Anterior cingulate cortex (tissue), 58 donors: ENCODE measurements around the gene RPS6KA2.

ENCODE experiments used
- DNase-seq, 58 donors: peaks; one replicate each; lab custom pipeline; 2025; lab: John Stamatoyannopoulos, UW

Gene RPS6KA2

GRCh38 chr6:166495487-166496314 is 131.3 kb downstream of the RPS6KA2 start:
- no peak for DNase-seq

DNA sequence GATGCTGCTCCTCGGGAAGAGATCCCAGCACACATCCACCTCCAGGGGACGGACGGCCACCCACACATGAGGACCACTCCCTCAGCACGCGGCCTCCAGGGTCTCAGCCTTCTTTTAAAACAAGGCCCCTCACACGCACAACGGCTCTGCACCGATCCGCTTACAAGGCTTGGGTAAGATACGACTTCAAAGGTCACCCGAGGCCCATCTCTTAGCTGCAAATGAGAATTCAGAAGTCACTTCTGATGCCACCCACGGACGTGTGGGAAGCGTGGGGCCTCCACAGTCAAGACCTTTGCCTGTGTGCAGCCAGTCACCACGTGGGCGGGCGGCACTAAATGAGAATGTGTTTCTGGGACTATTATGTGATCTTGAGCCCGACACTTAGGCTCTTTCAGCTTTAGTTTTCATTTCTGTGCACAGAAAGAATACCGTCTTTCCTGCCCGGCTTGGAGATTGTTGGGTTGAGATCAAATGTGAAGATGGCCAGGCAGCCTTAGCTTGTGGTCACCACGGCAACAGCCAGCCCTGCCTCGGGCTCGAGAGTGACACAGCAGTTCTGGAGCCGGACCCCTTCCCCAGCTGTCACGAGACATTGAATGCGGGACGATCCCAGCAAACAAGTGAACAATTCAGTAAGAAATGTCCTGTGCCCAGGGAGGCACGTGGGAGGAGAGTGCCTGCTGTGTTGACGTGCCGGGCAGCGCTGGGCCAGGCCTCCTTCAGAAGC is 132.1 kb downstream of the RPS6KA2 start:
- DNase-seq, result peak in 52 of 58 donors; percentile 11 to 87 (median 59)

DNA sequence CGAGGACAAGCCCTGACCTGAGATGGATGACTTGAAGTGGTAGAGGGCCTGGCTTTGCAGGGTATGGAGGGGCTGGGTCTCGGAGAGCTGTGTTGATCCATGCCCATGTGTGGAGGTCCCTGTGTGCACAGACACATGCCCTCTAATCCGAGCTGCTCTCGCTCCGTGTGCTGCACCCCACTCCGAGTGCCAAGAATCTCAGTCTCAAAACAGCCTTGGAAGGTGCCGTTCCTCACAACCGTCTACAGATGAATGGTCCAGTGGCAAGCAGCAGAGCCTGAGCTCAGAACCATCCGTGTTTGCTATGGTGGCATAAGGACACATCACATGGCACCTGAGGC is 133.0 kb downstream of the RPS6KA2 start:
- no peak for DNase-seq

- DNase-seq, result no peak
Observed at GRCh38 chr6:166493427-166494100, 133.5 kb downstream of the RPS6KA2 start.

DNA sequence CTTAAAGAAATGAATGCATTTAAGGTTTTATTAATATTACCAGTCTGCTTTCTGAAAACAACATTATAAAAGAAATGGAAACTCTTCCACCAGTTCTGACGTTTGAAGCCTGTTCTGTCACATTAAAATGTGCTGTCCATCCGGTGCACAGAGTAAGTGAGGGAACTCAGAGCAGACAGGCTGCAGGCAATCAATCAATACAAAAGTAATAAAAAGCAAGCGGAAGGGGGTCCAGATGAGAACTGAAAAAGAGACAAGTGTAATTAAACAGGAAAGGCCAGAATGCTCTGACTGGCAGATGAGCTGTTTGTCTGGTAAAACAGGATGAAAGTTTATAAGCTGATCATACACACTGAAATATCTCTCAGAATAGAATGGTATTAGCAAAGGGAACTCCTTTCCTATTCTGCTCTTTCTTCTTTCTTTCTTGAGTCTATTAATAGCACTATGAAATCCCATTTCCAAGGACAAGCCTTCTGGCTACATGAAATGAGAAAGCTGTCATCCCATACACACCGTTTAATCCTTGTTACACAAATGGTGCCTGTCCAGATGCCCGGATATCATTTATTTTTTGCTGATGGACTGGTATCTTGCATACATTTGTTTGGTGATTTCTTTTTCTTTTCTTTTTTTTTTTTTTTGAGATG is 134.8 kb downstream of the RPS6KA2 start:
- DNase-seq, result no peak

- DNase-seq, result no peak
Observed at GRCh38 chr6:166490671-166491500, 136.2 kb downstream of the RPS6KA2 start.

DNA sequence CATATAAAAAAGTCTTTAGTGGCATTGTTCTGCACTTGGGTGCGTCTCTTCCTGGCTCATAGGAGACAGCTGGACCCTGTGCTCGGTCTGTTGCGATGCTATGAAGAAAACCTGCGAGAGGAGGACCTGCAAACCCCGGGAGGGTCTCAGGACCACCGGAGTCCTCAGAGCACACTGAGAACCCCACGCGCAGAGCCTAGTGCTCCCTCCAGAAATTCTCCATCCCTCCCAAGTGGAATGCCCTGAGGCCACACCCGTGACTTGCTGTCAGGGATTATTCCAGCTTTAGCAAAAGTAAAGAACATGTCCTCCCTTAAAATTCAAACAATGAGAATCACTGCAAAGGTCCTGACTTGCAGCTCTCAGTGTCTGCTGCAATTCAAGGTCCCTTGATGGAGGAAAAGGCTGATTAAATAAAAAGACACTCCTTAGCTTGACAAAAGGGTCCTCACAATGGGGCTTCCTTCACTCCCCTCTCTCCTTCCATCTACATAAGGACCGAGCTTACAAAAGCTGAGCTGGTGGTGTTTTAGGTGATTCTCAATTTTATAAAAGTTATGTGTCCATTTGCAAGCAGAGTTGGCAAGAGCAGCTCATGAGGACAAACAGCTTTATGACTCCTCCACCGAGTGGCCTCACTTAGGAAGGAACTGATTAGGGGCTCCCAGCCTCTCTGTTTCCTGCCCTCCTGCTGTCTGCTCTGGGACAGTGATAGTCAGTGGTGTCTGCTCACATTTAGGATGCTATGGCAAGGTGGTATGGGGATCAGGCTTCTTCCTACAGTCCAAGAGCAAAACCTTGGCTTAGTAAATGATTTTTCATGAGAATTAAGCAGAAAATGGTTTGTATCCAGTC is 137.5 kb downstream of the RPS6KA2 start:
- no peak for DNase-seq

GRCh38 chr6:166488701-166489100 is 138.3 kb downstream of the RPS6KA2 start:
- DNase-seq, result peak in 3 of 58 donors; percentile 9 to 20 (median 20)

- peak in 7 of 58 donors; percentile 23 to 43 (median 26) for DNase-seq
Observed at GRCh38 chr6:166488076-166488685, 138.9 kb downstream of the RPS6KA2 start.

GRCh38 chr6:166487148-166487547 is 139.9 kb downstream of the RPS6KA2 start:
- DNase-seq, result no peak

GRCh38 chr6:166486536-166486880 is 140.5 kb downstream of the RPS6KA2 start:
- DNase-seq, result no peak

GRCh38 chr6:166485651-166486535 is 141.2 kb downstream of the RPS6KA2 start:
- no peak for DNase-seq

DNA sequence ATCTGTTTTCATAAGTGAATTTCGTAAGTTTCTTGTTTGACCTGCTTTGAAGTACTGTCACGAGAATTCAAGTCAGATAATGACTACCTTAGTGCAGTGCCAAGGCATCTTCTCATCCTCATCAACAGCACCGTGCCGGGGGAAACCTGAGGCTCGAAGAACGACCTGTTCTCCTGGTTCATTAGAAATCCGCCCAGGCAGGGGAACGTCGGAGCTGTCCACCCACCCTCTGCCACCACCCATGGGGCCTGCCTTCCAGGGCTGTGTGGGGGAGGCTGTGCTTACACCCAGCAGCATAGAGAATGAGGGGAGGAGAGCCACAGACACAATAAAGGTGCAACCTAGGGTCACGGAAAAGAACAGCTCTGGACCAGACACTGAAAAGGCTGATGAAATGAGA is 142.2 kb downstream of the RPS6KA2 start:
- DNase-seq, result peak in 1 of 58 donors; percentile 69

GRCh38 chr6:166483573-166484250 is 143.3 kb downstream of the RPS6KA2 start:
- DNase-seq, result peak in 2 of 58 donors; percentile 16 to 21

- no peak for DNase-seq
Observed at GRCh38 chr6:166483026-166483425, 144.0 kb downstream of the RPS6KA2 start.

DNA sequence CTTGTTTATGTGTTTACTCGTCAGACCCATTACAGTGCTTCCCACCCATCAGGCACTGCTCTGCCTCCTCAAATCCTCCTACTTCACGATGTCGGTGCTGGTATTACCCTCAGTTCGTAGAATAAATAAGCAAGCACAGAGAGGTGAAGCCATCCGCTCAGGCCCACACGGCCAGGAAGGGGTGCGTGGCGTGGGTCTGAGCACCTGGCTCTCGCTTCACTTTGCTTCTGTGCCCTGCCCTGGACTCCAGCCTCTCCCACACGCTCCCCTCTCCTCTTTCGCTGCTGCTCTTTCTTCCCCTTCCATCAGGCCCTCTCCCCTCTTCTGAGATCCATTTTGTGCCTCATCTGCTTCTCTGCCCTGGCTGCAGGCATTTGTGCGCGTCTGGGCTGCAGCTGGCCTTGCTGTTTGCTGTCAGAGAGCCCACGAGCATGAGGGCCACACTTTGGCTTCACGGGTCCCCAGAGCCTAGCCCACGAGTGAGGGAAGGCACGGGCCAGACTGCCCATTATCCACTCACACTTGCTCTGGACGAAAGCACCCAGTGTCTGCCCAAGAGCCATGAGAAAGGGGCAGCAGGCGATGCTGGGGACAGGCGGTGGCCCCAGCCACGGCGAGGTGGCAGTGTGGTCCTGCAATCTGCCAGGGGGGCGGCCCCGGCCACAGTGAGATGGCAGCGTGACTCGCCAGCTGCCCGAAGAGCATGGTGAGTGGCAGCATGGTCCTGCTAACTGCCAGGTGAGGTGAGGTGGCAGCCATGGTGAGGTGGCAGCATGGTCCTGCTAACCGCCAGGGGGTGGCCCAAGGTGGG is 148.1 kb downstream of the RPS6KA2 start:
- no peak for DNase-seq
